Fibroblast of lung (primary cell): ENCODE data around the gene BLACAT1. TPM values are rescaled to one million over a fixed set of nuclear protein-coding genes. Genes with fewer than 3 reads are reported as not detected.

Source experiments
- polyA plus RNA-seq, 2 donors: library from polyadenylated mRNA; depleted of rRNA in 1 of 2; stranded (reverse) in 1 of 2; unstranded in 1 of 2; fragments of >200 nt; gene quantifications; 2 replicates each; pipeline ENCODE4 v1.2.1, GENCODE V29; 2011 to 2012; ENCODE audit warnings: missing spikeins in 1 of 2
- total RNA-seq: library from RNA; depleted of rRNA; stranded (reverse); fragments of >200 nt; gene quantifications from 2 replicates; pipeline ENCODE4 v1.2.1, GENCODE V29; 2014

The BLACAT1 gene
- total and polyA plus RNA-seq, 2 donors (not counting 1 experiment from before 2014, with no cell fraction given) = not detected

Other genes with a start within 250 kb of the BLACAT1 start
- gene DSTYK, start 244.3 kb downstream of the BLACAT1 start, total RNA-seq = 24.9 and 42.6 TPM in 2 replicates
- 20.6 and 24.5 TPM in 2 replicates for gene DSTYK, start 244.3 kb downstream of the BLACAT1 start, polyA plus RNA-seq
- 4.1 and 6.9 TPM in 2 replicates for gene TMCC2, start 228.1 kb downstream of the BLACAT1 start, total RNA-seq
- gene TMCC2, start 228.1 kb downstream of the BLACAT1 start, polyA plus RNA-seq = 2.3 and 2.5 TPM in 2 replicates
- 1.0 and 1.7 TPM in 2 replicates for gene NUAK2, start 134.3 kb downstream of the BLACAT1 start, total RNA-seq
- 2.0 and 4.9 TPM in 2 replicates for gene NUAK2, start 134.3 kb downstream of the BLACAT1 start, polyA plus RNA-seq
- not detected in 2 replicates for gene KLHDC8A, start 99.1 kb downstream of the BLACAT1 start, total RNA-seq
- gene KLHDC8A, start 99.1 kb downstream of the BLACAT1 start, polyA plus RNA-seq = not detected in 2 replicates
- gene LEMD1, start 34.0 kb downstream of the BLACAT1 start, total RNA-seq = not detected in 2 replicates
- gene LEMD1, start 34.0 kb downstream of the BLACAT1 start, polyA plus RNA-seq = not detected in 2 replicates
- 0.33 and 1.5 TPM in 2 replicates for gene CDK18, start 48.6 kb upstream of the BLACAT1 start, total RNA-seq
- 0.12 and 2.1 TPM in 2 replicates for gene CDK18, start 48.6 kb upstream of the BLACAT1 start, polyA plus RNA-seq
- gene ELK4, start 176.0 kb upstream of the BLACAT1 start, total RNA-seq = 11.0 and 11.7 TPM in 2 replicates
- 8.0 and 11.8 TPM in 2 replicates for gene ELK4, start 176.0 kb upstream of the BLACAT1 start, polyA plus RNA-seq
- 1.5 and 2.3 TPM in 2 replicates for gene SLC45A3, start 224.5 kb upstream of the BLACAT1 start, total RNA-seq
- 0.90 and 1.1 TPM in 2 replicates for gene SLC45A3, start 224.5 kb upstream of the BLACAT1 start, polyA plus RNA-seq